ENCODE results near the gene KIAA1755.

KIAA1755 gene

GRCh38 chr20:38211200-38212097, 49.1 kb downstream of the KIAA1755 start:
- no peak overlapping the region for H3K4me3 ChIP-seq
- no peak overlapping the region for H3K27ac ChIP-seq

- Histone ChIP-seq H3K27ac (no peak overlapping the region), H3K4me3 (no peak overlapping the region)
Observed at GRCh38 chr20:38210741-38211140, 49.8 kb downstream of the KIAA1755 start.

- H3K27ac ChIP-seq: no peak overlapping the region
Observed at GRCh38 chr20:38209736-38210405, 50.7 kb downstream of the KIAA1755 start.

GRCh38 chr20:38209054-38209675, 51.4 kb downstream of the KIAA1755 start:
- H3K4me3 ChIP-seq: no peak overlapping the region
- H3K27ac ChIP-seq: no peak overlapping the region

More at GRCh38 chr20:38209736-38210405, 50.7 kb downstream of the KIAA1755 start:
- no peak overlapping the region for H3K4me3 ChIP-seq

- Histone ChIP-seq H3K27ac (no peak overlapping the region), H3K4me3 (no peak overlapping the region)
Observed at GRCh38 chr20:38208523-38208922, 52.0 kb downstream of the KIAA1755 start.

- no peak overlapping the region for H3K4me3 ChIP-seq
- H3K27ac ChIP-seq: no peak overlapping the region
Observed at GRCh38 chr20:38208088-38208487, 52.4 kb downstream of the KIAA1755 start.

- Histone ChIP-seq H3K27ac (no peak overlapping the region), H3K4me3 (no peak overlapping the region)
Observed at GRCh38 chr20:38207621-38208020, 52.9 kb downstream of the KIAA1755 start.

GRCh38 chr20:38205001-38205400, 55.5 kb downstream of the KIAA1755 start:
- Histone ChIP-seq H3K4me3 (no peak overlapping the region), H3K27ac (no peak overlapping the region)

- H3K27ac ChIP-seq: no peak overlapping the region
- H3K4me3 ChIP-seq: no peak overlapping the region
Observed at GRCh38 chr20:38203981-38204357, 56.6 kb downstream of the KIAA1755 start.

GRCh38 chr20:38203337-38203980, 57.1 kb downstream of the KIAA1755 start:
- H3K27ac ChIP-seq: no peak overlapping the region
- H3K4me3 ChIP-seq: no peak overlapping the region

GRCh38 chr20:38202982-38203293, 57.6 kb downstream of the KIAA1755 start:
- Histone ChIP-seq H3K27ac (no peak overlapping the region), H3K4me3 (no peak overlapping the region)

- no peak overlapping the region for H3K27ac ChIP-seq
- H3K4me3 ChIP-seq: no peak overlapping the region
Observed at GRCh38 chr20:38202153-38202981, 58.2 kb downstream of the KIAA1755 start.

- H3K27ac ChIP-seq: no peak overlapping the region
- no peak overlapping the region for H3K4me3 ChIP-seq
Observed at GRCh38 chr20:38201356-38201755, 59.2 kb downstream of the KIAA1755 start.

GRCh38 chr20:38200646-38201045, 59.9 kb downstream of the KIAA1755 start:
- H3K4me3 ChIP-seq: no peak overlapping the region
- no peak overlapping the region for H3K27ac ChIP-seq

- H3K4me3 ChIP-seq: no peak overlapping the region
- H3K27ac ChIP-seq: no peak overlapping the region
Observed at GRCh38 chr20:38199501-38200390, 60.8 kb downstream of the KIAA1755 start.

GRCh38 chr20:38198238-38198861, 62.2 kb downstream of the KIAA1755 start:
- Histone ChIP-seq H3K27ac (no peak overlapping the region), H3K4me3 (no peak overlapping the region)

- Histone ChIP-seq H3K4me3 (no peak overlapping the region), H3K27ac (peak overlapping the region in 1 of 21 experiments; percentile 9)
Observed at GRCh38 chr20:38197619-38198018, 62.9 kb downstream of the KIAA1755 start.

GRCh38 chr20:38197217-38197616, 63.3 kb downstream of the KIAA1755 start:
- peak overlapping the region in 2 of 21 experiments; percentile 9 to 21 for H3K27ac ChIP-seq
- H3K4me3 ChIP-seq: no peak overlapping the region
